Psoas muscle (tissue), 8 donors: ENCODE measurements around the gene LEFTY1. TPM values are rescaled to one million over a fixed set of nuclear protein-coding genes. Genes with fewer than 3 reads are reported as not detected.
"Not testable (repeated sequence)": the region's sequence is repeated elsewhere in the genome, so short reads cannot be mapped to it uniquely, and the experiment has no call there.

Source experiments
- ATAC-seq, 4 donors: fragments of 200-7000 bp; cut with Tn5 transposase; one replicate each; pipeline ENCODE4 v1.9.1; 2020; ENCODE audit warnings: moderate library complexity in 3 of 4, mild to moderate bottlenecking in 2 of 4
- DNase-seq, 2 donors: peaks; one replicate each; pipeline ENCODE4 v3.0.0-alpha.2; 2020
- H3K27ac ChIP-seq: fragments of 200-600 bp; one replicate; pipeline ENCODE4 v1.8.0; 2022
- H3K27me3 ChIP-seq, 3 donors: fragments of 200-600 bp in 1 of 3; one replicate each; pipeline versions ENCODE4 v1.6.1 to v1.8.0; 2013 to 2022; ENCODE audit warnings: low read length in 2 of 3, mild to moderate bottlenecking in 2 of 3, moderate library complexity in 1 of 3; ENCODE audit not compliant: insufficient read depth in 3 of 3
- H3K36me3 ChIP-seq, 2 donors: fragments of 200-600 bp in 1 of 2; one replicate each; pipeline versions ENCODE4 v1.6.1 to v1.8.0; 2013 to 2022; ENCODE audit warnings: low read depth in 1 of 2, mild to moderate bottlenecking in 1 of 2, moderate library complexity in 1 of 2; ENCODE audit not compliant: insufficient read depth in 1 of 2
- H3K4me1 ChIP-seq: fragments of 200-600 bp; one replicate; pipeline ENCODE4 v1.8.0; 2022
- H3K4me3 ChIP-seq: fragments of 200-600 bp; one replicate; pipeline ENCODE4 v1.8.0; 2022; ENCODE audit warnings: mild to moderate bottlenecking
- H3K9me3 ChIP-seq: fragments of 200-600 bp; one replicate; pipeline ENCODE4 v1.8.0; 2022
- WGBS, 3 donors: extraction: QIAGEN DNeasy Blood & Tissue Kit; methylation state at CpG; one replicate each; pipeline versions ENCODE4 v1.1.6 to v1.1.7; 2013; 5-methylcytosine and 5-hydroxymethylcytosine counted together
- intact Hi-C, 2 donors: fragments of 100-400 bp; cut with DNase I; formaldehyde crosslinking; loops; one replicate each; pipeline versions ENCODE4 v1.11.0 to v1.14.2; 2022
- polyA plus RNA-seq, 3 donors: library from polyadenylated mRNA; stranded (reverse); fragments of 200-250 nt; gene quantifications; one replicate each; pipeline ENCODE4 v1.2.3, GENCODE V29; 2013
- total RNA-seq, 4 donors: library from RNA; stranded (reverse); fragmentation: NEBNext Ultra II Directional in 2 of 4; extraction: Animal tissue kit (Norgen Biotek cat#: 25700) in 2 of 4; gene quantifications; one replicate each; pipeline versions ENCODE4 v1.2.1 to v1.2.4, GENCODE V29; 2021 to 2023
- TF ChIP-seq, protein P1 (sequence below): fragments of 200-600 bp; IDR thresholded peaks from one replicate; pipeline ENCODE4 v1.8.0; 2022; ENCODE audit warnings: antibody characterized with exemption
- donor health status: healthy with polysubstance abuse.
- donor health status: DM: no; HTN: no; CAD: no; lungs with moderate emphysema.
- donor health status: Bipolar disorder and iron deficiency.
- donor health status: healthy.
- donor health status: DM: yes; HTN: yes; CAD: no.
- donor health status: DM: no; HTN: no; CAD: no.
- donor health status: DM: no; HTN: no; CAD: no.
- donor health status: DM: yes; HTN: yes; CAD: no.

The LEFTY1 gene
- total and polyA plus RNA-seq, 7 donors, result 0.08 to 0.26 (median 0.13) TPM; not detected in 4

- H3K36me3 ChIP-seq, result no peaks in the 10 kb centered on the region
- peaks cover 0 to 10% (median 1%) of the 10 kb centered on the region in 3 donors for H3K27me3 ChIP-seq
- 90 to 92% (median 92%) methylated on average over 14 of the region's 14 CpGs for WGBS, 3 donors
- intact Hi-C loops, result no loop called here
- TF ChIP-seq, protein P1, sequence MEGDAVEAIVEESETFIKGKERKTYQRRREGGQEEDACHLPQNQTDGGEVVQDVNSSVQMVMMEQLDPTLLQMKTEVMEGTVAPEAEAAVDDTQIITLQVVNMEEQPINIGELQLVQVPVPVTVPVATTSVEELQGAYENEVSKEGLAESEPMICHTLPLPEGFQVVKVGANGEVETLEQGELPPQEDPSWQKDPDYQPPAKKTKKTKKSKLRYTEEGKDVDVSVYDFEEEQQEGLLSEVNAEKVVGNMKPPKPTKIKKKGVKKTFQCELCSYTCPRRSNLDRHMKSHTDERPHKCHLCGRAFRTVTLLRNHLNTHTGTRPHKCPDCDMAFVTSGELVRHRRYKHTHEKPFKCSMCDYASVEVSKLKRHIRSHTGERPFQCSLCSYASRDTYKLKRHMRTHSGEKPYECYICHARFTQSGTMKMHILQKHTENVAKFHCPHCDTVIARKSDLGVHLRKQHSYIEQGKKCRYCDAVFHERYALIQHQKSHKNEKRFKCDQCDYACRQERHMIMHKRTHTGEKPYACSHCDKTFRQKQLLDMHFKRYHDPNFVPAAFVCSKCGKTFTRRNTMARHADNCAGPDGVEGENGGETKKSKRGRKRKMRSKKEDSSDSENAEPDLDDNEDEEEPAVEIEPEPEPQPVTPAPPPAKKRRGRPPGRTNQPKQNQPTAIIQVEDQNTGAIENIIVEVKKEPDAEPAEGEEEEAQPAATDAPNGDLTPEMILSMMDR, result no peak
- H3K9me3 ChIP-seq, result no peaks in the 10 kb centered on the region
- H3K4me3 ChIP-seq, result no peak overlapping the region
- DNase-seq, result no peak
- H3K27ac ChIP-seq, result no peak overlapping the region
- no peak for ATAC-seq
- no peaks in the 10 kb centered on the region for H3K4me1 ChIP-seq
These were observed 2.5 kb upstream of the LEFTY1 start for GRCh38 chr1:225891229-225891972.

DNA sequence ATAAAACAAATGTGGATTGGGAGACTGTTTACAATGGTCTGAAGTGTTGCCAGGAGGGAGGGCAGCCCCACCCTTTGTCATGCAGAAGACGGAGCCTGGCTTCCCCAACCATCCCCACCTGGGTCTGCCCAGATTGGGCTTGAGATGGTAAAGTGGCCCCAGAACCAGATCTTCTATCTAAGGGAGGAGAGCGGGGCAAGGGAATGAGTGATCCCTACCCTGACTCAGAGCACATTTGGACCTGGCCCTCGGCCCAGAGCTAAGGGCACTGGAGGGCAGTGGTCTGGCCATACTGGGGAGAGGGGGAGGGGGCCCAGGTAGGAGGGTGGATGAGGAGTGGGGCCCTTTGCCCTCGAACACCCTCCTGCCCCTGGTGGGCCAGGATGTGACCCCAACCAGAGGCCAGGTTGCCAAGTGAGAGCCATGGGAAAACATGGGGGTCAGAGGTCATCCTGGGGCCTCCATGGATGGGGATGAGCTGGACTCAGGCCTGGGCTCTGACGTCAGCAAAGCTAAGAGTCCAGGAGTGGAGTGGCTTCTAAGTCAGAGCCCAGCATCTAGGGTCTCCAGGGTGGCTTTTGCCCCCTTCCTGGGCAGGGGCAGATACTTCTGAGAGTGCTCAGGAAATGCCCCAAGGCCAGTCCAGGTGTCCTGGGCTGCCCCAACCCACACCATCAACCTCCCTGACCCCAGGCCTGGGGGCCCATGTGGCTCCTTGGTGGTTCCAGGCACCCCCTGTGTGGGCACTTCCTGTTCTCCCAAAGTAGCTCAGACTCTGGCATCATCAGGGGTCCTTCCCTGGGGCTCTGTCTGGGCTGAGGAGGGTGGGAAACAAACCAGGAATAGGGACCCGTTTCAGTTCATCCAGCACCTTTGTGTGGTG lies 1.6 kb upstream of the LEFTY1 start:
- H3K27me3 ChIP-seq, result peaks cover 0 to 10% (median 1%) of the 10 kb centered on the region in 3 donors
- WGBS, 3 donors, result 58 to 65% (median 61%) methylated on average over 6 of the region's 6 CpGs
- no peak for ATAC-seq
- TF ChIP-seq, protein P1, result no peak
- no peaks in the 10 kb centered on the region for H3K9me3 ChIP-seq
- H3K27ac ChIP-seq, result no peak overlapping the region
- intact Hi-C loops, result no loop called here
- no peaks in the 10 kb centered on the region for H3K36me3 ChIP-seq
- DNase-seq, result peak in 1 of 2 donors; percentile 51
- no peak overlapping the region for H3K4me3 ChIP-seq
- no peaks in the 10 kb centered on the region for H3K4me1 ChIP-seq

DNA sequence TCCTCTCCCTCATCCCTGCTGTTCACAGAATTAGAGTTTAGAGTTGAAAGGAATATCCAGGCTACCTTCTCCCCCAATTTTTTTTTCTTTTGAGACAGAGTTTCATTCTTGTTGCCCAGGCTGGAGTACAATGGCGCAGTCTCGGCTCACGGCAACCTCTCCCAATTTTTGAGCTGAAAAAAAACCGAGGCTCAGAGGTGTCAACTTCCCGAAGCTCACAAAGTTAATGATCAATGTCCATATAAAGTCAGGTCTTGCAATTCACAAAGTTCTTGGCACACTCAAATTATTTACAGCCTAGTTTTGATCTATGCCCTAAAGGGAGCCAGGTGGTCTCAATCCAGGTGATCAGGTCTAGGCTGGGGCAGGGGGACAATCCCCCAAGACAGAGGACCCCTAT lies 797 bp upstream of the LEFTY1 start:
- Histone ChIP-seq H3K27me3 (peaks cover 0 to 10% (median 1%) of the 10 kb centered on the region in 3 donors), H3K27ac (no peak overlapping the region), H3K4me3 (no peak overlapping the region), H3K4me1 (no peaks in the 10 kb centered on the region), H3K36me3 (no peaks in the 10 kb centered on the region), H3K9me3 (no peaks in the 10 kb centered on the region)
- ATAC-seq, result no peak
- 85 to 94% (median 93%) methylated on average over 5 of the region's 5 CpGs for WGBS, 3 donors
- TF ChIP-seq, protein P1, result no peak
- intact Hi-C loops, result no loop called here
- no peak for DNase-seq

GRCh38 chr1:225888289-225888897 lies 553 bp downstream of the LEFTY1 start:
- no peaks in the 10 kb centered on the region for H3K4me1 ChIP-seq
- no peak for ATAC-seq
- no peak overlapping the region for H3K27ac ChIP-seq
- WGBS, 3 donors, result 80 to 84% (median 81%) methylated on average over 18 of the region's 18 CpGs
- H3K4me3 ChIP-seq, result no peak overlapping the region
- H3K36me3 ChIP-seq, result no peaks in the 10 kb centered on the region
- H3K27me3 ChIP-seq, result peaks cover 0 to 10% (median 1%) of the 10 kb centered on the region in 3 donors
- intact Hi-C loops, result no loop called here
- TF ChIP-seq, protein P1, result no peak
- H3K9me3 ChIP-seq, result no peaks in the 10 kb centered on the region
- DNase-seq, result peak in 1 of 2 donors; percentile 26

GRCh38 chr1:225887554-225888288 lies 1.2 kb downstream of the LEFTY1 start:
- peak in 1 of 2 donors; percentile 25 for DNase-seq
- H3K9me3 ChIP-seq, H3K4me1 ChIP-seq, H3K36me3 ChIP-seq, H3K27ac ChIP-seq, H3K4me3 ChIP-seq, ATAC-seq, intact Hi-C loops, H3K27me3 ChIP-seq: not testable (repeated sequence)
- WGBS, 3 donors, result 20 to 28% (median 23%) methylated on average over 16 to 44 of the region's 56 CpGs
